Activated naive CD4-positive, alpha-beta T cell treated with anti-CD3 and anti-CD28 coated beads for 36 hours (primary cell): ENCODE data around the gene RNF212. TPM values are rescaled to one million over a fixed set of nuclear protein-coding genes. Genes with fewer than 3 reads are reported as not detected.
"Not testable (repeated sequence)": the region's sequence is repeated elsewhere in the genome, so short reads cannot be mapped to it uniquely, and the experiment has no call there.

Experiments
- CTCF ChIA-PET: fragments of 350-600 bp; sonication (Branson Sonifier 250); formaldehyde crosslinking; loops from one replicate; lab custom pipeline; 2021; ENCODE audit warnings: antibody characterized with exemption; lab: Charles Lee
- DNase-seq: peaks from one replicate; pipeline ENCODE4 v3.0.0-alpha.2; 2020
- H3K27ac Mint-ChIP-seq: one replicate; pipeline ENCODE4 v1.8.0; 2021; ENCODE audit warnings: mild to moderate bottlenecking, mixed read lengths
- H3K27me3 Mint-ChIP-seq: one replicate; pipeline ENCODE4 v1.8.0; 2021; ENCODE audit warnings: low read depth, mixed read lengths
- H3K36me3 Mint-ChIP-seq: one replicate; pipeline ENCODE4 v1.8.0; 2021; ENCODE audit warnings: low read depth, mixed read lengths
- H3K4me1 Mint-ChIP-seq: one replicate; pipeline ENCODE4 v1.8.0; 2021; ENCODE audit warnings: low read depth, mixed read lengths
- H3K4me3 Mint-ChIP-seq: one replicate; pipeline ENCODE4 v1.8.0; 2021; ENCODE audit warnings: mild to moderate bottlenecking, moderate library complexity, mixed read lengths
- H3K9me3 Mint-ChIP-seq: one replicate; pipeline ENCODE4 v1.8.0; 2021; ENCODE audit warnings: mixed read lengths
- intact Hi-C: fragments of 100-400 bp; cut with micrococcal nuclease; formaldehyde crosslinking; loops from one replicate; pipeline ENCODE4 v1.15.1; 2023
- total RNA-seq, 2 experiments: library from RNA; stranded (reverse); gene quantifications; one replicate each; pipeline ENCODE4 v1.2.3, GENCODE V29; 2021

The RNF212 gene
- total RNA-seq, 2 experiments from 2014 or later = 0.98 to 2.2 TPM

DNA sequence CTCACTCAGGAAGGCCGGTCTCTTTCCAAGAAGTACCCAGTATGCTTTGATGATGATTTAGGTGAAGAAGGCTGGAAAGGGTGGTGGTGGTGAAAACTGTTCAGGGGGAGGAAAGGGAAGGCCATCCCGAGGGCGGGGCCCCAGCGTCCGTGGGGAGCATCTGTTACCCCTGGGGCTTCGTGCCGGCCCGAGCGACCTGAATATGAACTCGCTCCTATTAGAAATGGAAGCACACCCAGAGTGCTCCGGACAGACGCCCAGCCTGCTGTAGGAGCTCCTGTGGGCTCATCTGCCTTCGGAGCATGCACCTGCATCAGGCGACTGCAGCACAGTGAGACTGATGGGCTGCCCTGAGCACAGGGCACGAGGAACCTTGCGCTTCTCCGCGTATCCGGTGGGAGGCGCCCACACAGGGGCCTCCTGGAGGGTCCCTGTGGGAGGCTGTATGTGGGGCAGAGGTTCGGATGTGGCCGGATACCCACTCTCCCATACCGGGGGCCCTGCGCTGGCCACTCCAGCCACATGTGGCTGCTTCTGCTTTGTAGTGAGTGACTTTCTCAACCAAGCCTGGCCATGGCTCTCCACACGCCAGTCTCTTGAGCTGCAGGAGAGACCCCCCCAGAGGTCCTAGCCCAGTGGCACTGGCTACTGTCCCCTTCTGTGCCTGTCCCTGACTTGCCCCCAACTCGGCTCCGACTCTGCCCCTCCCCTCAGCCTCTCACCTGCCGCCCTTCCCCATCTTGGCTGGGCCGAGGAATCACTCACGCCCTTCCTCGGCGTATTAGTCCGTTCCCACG is 65.2 kb downstream of the RNF212 start:
- Mint-ChIP-seq H3K27me3 (peaks cover 29% of the 10 kb centered on the region), H3K4me3 (no peak overlapping the region), H3K9me3 (peaks cover 6% of the 10 kb centered on the region), H3K36me3 (peaks cover 1% of the 10 kb centered on the region), H3K27ac (no peak overlapping the region), H3K4me1 (peaks cover 3% of the 10 kb centered on the region)
- intact Hi-C loops = no loop called here
- no peak for DNase-seq
- CTCF ChIA-PET = no interaction called here

DNA sequence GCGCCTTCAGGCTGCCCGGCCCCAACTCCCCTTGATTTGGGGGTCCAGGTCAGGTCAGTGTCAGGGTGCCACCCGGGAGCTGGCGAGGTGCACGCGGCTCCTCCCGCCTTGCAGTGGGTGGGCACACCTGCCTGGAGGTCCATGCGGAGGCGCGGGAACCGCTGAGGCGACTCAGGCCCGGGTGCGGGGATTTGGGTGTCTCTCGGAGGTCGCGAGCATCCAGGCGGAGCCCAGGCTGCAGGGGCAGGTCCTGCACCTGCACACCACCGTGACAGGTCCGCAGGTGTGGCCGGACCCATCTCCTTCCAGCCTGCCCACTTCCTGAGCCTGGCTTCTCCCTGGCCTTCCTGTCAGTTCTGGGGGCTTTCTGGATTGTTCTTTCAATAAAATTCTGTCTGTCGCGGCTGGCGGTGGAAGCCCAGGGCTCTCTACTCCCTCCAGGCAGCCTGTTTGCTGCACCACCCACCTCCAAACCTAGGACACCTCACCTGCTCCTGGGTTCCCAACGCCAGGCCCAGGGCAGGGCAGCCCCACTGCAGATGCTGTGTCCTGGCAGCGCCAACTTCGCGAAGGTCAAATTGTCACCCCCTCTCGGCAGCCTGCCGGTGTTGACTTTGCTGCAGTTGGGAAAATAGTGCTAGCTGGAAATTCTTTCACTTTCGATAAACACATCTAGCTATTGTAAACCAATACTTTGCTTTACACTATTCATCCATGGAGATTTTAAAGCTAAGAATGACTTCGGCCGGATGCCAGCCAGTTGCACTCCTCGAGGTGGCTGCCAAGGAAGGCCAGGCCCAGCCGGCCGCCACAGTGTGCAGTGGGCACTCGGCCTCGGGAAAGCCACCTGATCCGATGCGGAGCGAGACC is 66.0 kb downstream of the RNF212 start:
- no peaks in the 10 kb centered on the region for H3K36me3 Mint-ChIP-seq
- intact Hi-C loops = no loop called here
- CTCF ChIA-PET = no interaction called here
- H3K9me3 Mint-ChIP-seq = peaks cover 8% of the 10 kb centered on the region
- peaks cover 4% of the 10 kb centered on the region for H3K4me1 Mint-ChIP-seq
- H3K4me3 Mint-ChIP-seq = no peak overlapping the region
- H3K27ac Mint-ChIP-seq = no peak overlapping the region
- DNase-seq = peak; percentile 3
- H3K27me3 Mint-ChIP-seq = peaks cover 30% of the 10 kb centered on the region

DNA sequence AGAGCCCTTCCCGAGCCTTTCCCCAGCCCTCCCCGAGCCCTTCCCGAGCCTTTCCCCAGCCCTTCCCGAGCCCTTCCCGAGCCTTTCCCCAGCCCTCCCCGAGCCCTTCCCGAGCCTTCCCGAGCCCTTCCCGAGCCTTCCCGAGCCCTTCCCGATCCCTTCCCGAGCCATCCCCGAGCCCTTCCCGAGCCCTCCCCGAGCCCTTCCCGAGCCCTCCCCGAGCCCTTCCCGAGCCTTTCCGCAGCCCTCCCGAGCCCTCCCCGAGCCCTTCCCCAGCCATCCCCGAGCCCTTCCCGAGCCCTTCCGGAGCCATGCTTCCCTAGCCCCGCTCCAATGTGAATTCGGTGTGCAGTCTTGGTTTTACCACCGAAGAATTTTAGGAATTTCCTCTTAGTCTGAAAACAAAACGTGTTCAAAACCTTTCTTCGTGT is 66.8 kb downstream of the RNF212 start:
- H3K4me1 Mint-ChIP-seq, H3K4me3 Mint-ChIP-seq, H3K27ac Mint-ChIP-seq, H3K36me3 Mint-ChIP-seq, H3K9me3 Mint-ChIP-seq, CTCF ChIA-PET, DNase-seq, intact Hi-C loops: not testable (repeated sequence)
- peaks cover 28% of the 10 kb centered on the region for H3K27me3 Mint-ChIP-seq

DNA sequence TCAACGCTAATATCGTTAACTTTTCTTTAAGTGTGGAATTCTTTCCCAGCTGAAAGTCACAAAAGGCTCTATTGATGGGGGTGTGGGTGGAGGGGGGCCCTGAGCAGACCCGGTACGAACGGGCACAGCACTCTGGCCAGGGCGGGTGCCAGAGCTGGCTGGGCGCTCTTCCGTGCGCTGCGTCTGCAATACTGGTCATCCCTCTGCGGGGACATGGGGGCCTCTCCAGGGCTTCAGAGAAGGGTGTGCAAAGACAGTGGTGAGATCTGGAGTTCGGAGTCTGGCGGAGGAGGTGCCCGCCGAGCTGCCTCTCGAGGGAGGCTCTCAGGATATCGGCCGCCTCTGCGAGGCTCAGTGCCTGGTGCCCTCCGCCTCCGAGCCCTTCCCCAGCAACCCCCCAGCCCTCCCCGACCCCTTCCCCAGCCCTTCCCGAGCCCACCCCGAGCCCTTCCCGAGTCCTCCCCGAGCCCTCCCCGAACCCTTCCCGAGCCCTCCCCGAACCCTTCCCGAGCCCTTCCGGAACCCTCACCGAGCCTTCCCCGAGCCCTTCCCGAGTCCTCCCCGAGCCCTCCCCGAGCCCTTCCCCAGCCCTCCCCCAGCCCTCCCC is 67.7 kb downstream of the RNF212 start:
- CTCF ChIA-PET = no interaction called here
- H3K4me1 Mint-ChIP-seq = peaks cover 4% of the 10 kb centered on the region
- no peak overlapping the region for H3K27ac Mint-ChIP-seq
- H3K9me3 Mint-ChIP-seq = peaks cover 2% of the 10 kb centered on the region
- intact Hi-C loops = no loop called here
- H3K4me3 Mint-ChIP-seq = no peak overlapping the region
- no peak for DNase-seq
- peaks cover 27% of the 10 kb centered on the region for H3K27me3 Mint-ChIP-seq
- H3K36me3 Mint-ChIP-seq = no peaks in the 10 kb centered on the region

DNA sequence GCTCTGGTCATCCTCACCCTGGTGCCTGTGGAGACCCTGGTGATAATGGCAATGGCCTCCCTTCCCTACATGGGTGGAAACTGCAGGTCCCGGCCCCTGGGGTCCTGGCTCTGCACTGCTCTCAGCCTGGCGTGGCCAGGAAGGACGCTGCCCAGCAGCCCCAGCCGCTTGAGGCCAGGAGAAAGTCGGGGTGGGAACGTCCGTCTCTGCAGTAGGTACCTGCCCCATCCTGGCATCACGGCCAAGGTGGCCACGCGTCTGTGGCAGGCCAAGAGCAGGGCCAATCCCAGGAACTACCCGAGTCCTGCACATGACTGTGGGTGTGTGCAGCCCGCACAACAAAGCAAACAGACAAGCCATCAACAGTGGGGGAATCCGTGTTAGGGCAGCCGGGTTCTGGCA is 68.2 kb downstream of the RNF212 start:
- peaks cover 2% of the 10 kb centered on the region for H3K9me3 Mint-ChIP-seq
- CTCF ChIA-PET = no interaction called here
- no peak overlapping the region for H3K4me3 Mint-ChIP-seq
- no peak for DNase-seq
- no peak overlapping the region for H3K27ac Mint-ChIP-seq
- H3K36me3 Mint-ChIP-seq = no peaks in the 10 kb centered on the region
- intact Hi-C loops = no loop called here
- peaks cover 4% of the 10 kb centered on the region for H3K4me1 Mint-ChIP-seq
- peaks cover 27% of the 10 kb centered on the region for H3K27me3 Mint-ChIP-seq

DNA sequence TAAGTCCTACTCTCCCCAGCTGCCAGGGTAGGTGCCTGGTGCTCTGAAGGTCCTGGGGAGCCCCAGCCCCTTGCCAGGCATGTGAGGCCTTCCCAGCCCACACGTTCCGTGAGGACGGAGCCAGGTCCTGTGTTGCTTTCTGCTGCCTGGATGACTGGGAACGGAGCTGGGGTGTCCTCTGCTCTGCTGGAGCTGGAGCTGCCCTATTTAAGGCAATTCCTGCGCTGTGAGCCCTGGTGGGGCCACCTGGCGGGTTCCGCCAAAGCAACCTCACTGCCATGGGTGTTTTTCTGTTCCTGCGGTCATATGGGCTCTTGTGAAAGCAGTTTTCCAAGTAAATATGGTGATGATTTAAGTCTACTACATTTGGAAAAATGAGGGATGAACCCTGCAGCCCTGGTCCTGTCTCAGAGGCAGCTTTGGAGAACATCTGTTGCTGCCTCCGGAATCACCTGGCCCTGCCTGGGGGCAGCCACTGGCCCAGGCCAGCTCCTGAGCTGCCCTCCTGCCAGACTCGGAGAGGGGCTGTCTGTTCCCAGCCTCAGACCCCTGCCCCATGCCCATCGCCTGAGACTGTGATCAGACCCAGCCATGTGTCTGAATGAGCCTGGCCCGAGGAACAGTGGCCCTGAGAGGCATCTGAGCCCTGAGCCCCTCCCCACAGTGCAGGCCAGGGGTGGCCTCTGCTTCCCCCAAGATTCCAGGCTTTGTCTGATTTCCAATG is 68.7 kb downstream of the RNF212 start:
- Mint-ChIP-seq H3K27me3 (peaks cover 27% of the 10 kb centered on the region), H3K4me1 (peaks cover 4% of the 10 kb centered on the region), H3K36me3 (no peaks in the 10 kb centered on the region), H3K27ac (no peak overlapping the region), H3K9me3 (peaks cover 2% of the 10 kb centered on the region), H3K4me3 (no peak overlapping the region)
- no peak for DNase-seq
- intact Hi-C loops = no loop called here
- CTCF ChIA-PET = no interaction called here

DNA sequence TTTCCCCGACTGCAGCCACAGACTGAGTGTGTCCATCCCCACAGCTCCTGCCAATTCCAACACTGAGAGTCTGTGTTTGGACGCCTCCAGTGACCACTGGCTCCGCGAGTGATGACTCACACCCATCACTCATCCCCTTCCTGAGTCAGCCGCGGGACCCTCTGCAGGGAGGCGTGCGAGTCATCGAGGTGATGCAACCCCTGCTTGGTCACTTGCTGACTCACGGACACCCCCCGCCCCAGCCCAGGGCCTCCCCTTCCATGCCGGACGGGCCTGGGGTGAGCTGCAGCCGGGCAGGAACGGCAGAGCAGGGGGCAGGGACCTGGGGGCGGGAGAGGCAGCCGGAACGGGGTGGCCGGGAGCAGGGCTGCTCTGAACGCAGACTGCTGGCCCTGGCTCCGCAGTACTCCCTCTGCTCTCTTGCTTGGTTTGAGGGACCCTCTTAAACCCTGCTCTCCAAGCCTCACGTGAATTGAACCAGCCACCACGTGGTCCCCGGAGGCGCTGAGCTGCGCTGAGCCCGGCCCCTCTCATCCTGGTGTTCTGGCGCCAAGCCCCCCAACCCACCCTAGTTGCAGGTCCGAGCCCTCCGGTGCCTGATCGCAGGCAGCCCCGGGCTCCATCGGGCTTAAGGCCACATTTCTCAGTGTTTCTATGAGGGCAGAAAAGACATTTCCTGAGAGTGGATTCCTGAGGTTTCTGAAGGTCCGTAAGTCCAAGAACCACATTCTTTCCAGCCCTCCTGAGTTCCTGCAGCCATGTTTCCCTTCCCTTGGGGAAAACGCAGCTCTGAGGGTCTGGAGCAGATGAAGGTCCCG is 69.5 kb downstream of the RNF212 start:
- H3K4me1 Mint-ChIP-seq = peaks cover 4% of the 10 kb centered on the region
- H3K36me3 Mint-ChIP-seq = no peaks in the 10 kb centered on the region
- intact Hi-C loops = no loop called here
- H3K27ac Mint-ChIP-seq = no peak overlapping the region
- CTCF ChIA-PET = no interaction called here
- peaks cover 2% of the 10 kb centered on the region for H3K9me3 Mint-ChIP-seq
- peak; percentile 28 for DNase-seq
- peaks cover 23% of the 10 kb centered on the region for H3K27me3 Mint-ChIP-seq
- H3K4me3 Mint-ChIP-seq = no peak overlapping the region

DNA sequence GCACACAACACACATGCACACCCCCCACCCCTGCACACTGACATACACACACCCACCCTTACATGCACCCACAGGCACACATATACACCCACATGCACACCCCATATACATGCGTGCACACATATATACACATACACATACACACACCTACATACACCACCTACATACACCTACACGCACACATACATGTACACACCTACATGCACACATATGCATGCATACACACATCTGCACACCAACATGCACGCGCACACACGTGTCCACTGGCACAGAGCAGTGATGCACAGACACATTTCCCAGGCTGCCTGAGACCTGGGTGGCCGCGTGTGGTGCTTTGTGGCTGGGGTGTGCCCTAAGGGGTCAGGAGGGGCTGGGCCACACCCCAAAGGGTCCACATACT is 70.2 kb downstream of the RNF212 start:
- intact Hi-C loops = no loop called here
- no peak overlapping the region for H3K27ac Mint-ChIP-seq
- CTCF ChIA-PET = no interaction called here

DNA sequence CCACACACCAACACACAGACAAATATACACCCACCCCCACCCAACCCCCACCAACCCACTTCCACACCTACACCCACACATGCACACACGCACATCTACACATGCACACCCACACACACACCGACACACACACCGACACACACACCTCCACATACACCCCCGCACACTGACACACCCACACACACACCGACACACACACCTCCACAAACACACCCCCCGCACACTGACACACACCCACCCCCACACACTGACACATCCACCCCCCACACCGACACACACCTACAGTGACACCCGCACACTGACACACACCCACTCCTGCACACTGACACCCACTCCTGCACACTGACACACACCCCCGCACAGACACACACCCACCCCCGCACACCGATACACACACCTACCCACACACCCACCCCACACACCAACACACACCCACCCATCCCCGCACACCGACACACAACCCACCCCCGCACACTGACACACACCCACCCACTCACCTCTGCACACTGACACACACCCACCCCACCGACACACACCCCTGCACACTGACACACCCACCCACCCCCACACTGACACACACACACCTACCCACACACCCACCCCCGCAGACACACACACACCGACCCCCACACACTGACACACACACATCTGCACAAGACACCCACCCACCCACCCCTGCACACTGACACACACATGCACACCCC is 70.9 kb downstream of the RNF212 start:
- no peak overlapping the region for H3K27ac Mint-ChIP-seq
- DNase-seq = no peak
- H3K4me3 Mint-ChIP-seq = no peak overlapping the region
- H3K4me1 Mint-ChIP-seq = peaks cover 4% of the 10 kb centered on the region
- intact Hi-C loops = no loop called here
- peaks cover 2% of the 10 kb centered on the region for H3K9me3 Mint-ChIP-seq
- H3K27me3 Mint-ChIP-seq = peaks cover 15% of the 10 kb centered on the region
- CTCF ChIA-PET = no interaction called here
- no peaks in the 10 kb centered on the region for H3K36me3 Mint-ChIP-seq

More for the DNA sequence above, 70.2 kb downstream of the RNF212 start:
- DNase-seq = no peak
- Mint-ChIP-seq H3K36me3 (no peaks in the 10 kb centered on the region), H3K4me3 (no peak overlapping the region), H3K9me3 (peaks cover 2% of the 10 kb centered on the region), H3K27me3 (peaks cover 21% of the 10 kb centered on the region), H3K4me1 (peaks cover 4% of the 10 kb centered on the region)

DNA sequence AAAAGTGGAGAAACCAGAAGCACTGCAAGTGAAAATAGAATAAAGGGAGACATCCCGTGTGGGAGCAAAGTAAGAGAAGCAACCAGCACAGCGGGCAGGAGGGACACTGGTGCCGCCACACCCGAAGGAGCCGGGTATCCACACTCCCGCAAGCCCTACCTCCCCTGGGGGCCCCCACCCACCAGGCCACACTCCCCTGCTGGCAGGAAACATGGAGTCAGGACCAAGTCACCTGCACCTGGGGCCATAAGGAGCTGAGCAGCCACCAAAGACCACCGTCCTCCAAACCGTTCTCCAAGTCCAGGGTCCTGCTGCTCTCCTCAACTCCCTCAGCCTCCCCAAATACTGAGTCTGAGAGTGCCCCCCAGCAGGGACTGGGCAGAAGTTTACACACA is 71.4 kb downstream of the RNF212 start:
- Mint-ChIP-seq H3K36me3 (no peaks in the 10 kb centered on the region), H3K4me1 (peaks cover 2% of the 10 kb centered on the region), H3K9me3 (peaks cover 2% of the 10 kb centered on the region), H3K27ac (no peak overlapping the region), H3K27me3 (peaks cover 11% of the 10 kb centered on the region), H3K4me3 (no peak overlapping the region)
- intact Hi-C loops = no loop called here
- DNase-seq = no peak
- CTCF ChIA-PET = no interaction called here
